BLaER1 (cell line): ENCODE results near the gene THAP12.

Source experiments
- H3K27ac ChIP-seq: shearing (Covaris generic); formaldehyde crosslinking; 2 replicates; pipeline ENCODE4 v1.8.1; 2022
- H3K27me3 ChIP-seq: shearing (Covaris generic); formaldehyde crosslinking; 2 replicates; pipeline ENCODE4 v1.8.1; 2022
- H3K36me3 ChIP-seq: shearing (Covaris generic); formaldehyde crosslinking; 2 replicates; pipeline ENCODE4 v1.8.1; 2022
- H3K4me1 ChIP-seq: shearing (Covaris generic); formaldehyde crosslinking; 2 replicates; pipeline ENCODE4 v1.8.1; 2022
- H3K4me2 ChIP-seq: shearing (Covaris generic); formaldehyde crosslinking; 2 replicates; pipeline ENCODE4 v1.8.1; 2022
- H3K4me3 ChIP-seq: shearing (Covaris generic); formaldehyde crosslinking; 2 replicates; pipeline ENCODE4 v1.8.1; 2022
- H3K9ac ChIP-seq: shearing (Covaris generic); formaldehyde crosslinking; 2 replicates; pipeline ENCODE4 v1.8.1; 2022
- H3K9me3 ChIP-seq: shearing (Covaris generic); formaldehyde crosslinking; 2 replicates; pipeline ENCODE4 v1.8.1; 2022
- H4K20me1 ChIP-seq: shearing (Covaris generic); formaldehyde crosslinking; 2 replicates; pipeline ENCODE4 v1.8.1; 2022
- Cebpa-rat ChIP-seq: shearing (Covaris generic); IDR thresholded peaks from 2 replicates; pipeline ENCODE4 v1.8.1; 2022

Gene THAP12

DNA sequence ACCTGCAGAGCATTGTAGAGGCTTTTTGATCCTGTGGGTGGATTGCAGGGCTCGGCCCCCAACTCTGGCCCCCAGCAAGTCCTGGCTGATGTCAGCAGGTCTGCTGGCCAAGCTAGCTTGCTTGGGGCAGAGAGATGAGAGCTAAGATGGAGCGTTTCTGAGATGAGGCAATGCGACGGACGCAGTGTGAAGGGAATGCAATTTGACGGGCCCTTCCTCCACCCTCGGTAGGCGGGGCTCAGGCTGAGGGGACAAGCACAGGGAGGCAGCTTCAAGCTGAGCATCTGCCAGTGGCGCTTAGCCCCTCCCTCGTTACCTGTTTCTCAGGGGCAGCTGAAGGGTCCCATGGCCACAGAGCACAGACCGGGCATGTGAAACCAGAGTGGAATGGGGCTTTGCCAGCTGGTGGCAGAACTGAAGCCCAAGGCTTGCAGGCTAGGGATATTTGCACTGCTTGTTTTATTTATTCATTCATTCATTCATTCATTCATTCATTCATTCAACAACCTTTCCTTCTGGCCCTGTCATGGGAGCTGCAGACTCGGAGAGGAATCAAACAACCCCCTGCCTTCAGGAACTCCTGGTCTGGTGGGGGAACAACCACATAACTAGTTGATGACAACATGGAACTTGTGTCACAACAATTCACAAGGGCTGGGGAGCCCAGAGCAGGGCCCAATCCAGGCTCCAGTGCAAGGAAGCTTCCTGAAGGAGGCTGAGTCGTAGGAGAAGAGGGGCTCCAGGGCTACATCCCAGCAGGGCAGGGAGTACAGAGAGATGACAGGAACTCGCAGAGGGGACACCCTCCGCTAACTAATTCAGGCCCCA lies 66.8 kb downstream of the THAP12 start:
- Histone ChIP-seq H3K36me3 (no peaks in the 10 kb centered on the region), H3K27me3 (0 out of 2 replicates have a peak, but pooled peaks cover 5% of the 10 kb centered on the region), H3K27ac (no peak overlapping the region)

GRCh38 chr11:76313271-76313670 lies 67.7 kb downstream of the THAP12 start:
- Histone ChIP-seq H3K27ac (no peak overlapping the region), H3K36me3 (no peaks in the 10 kb centered on the region), H3K9ac (no peak overlapping the region), H3K9me3 (no peaks in the 10 kb centered on the region), H3K4me3 (no peak overlapping the region), H3K27me3 (0 out of 2 replicates have a peak, but pooled peaks cover 5% of the 10 kb centered on the region), H3K4me2 (no peak overlapping the region), H4K20me1 (no peaks in the 10 kb centered on the region; the same call in 1 of the 2 replicates), H3K4me1 (peaks cover 17% of the 10 kb centered on the region)
- no peak for TF ChIP-seq Cebpa-rat

More for the DNA sequence above, 66.8 kb downstream of the THAP12 start:
- no peak for TF ChIP-seq Cebpa-rat
- no peak overlapping the region for H3K9ac ChIP-seq
- peaks cover 17% of the 10 kb centered on the region for H3K4me1 ChIP-seq
- H4K20me1 ChIP-seq = no peaks in the 10 kb centered on the region; the same call in 1 of the 2 replicates
- H3K9me3 ChIP-seq = no peaks in the 10 kb centered on the region
- H3K4me3 ChIP-seq = no peak overlapping the region
- no peak overlapping the region for H3K4me2 ChIP-seq

GRCh38 chr11:76310832-76311595 lies 69.9 kb downstream of the THAP12 start:
- Histone ChIP-seq H3K27me3 (0 out of 2 replicates have a peak, but pooled peaks cover 5% of the 10 kb centered on the region), H3K27ac (no peak overlapping the region), H3K4me2 (no peak overlapping the region), H3K4me3 (no peak overlapping the region), H3K4me1 (peaks cover 9% of the 10 kb centered on the region), H3K36me3 (no peaks in the 10 kb centered on the region), H4K20me1 (no peaks in the 10 kb centered on the region; the same call in 1 of the 2 replicates), H3K9me3 (no peaks in the 10 kb centered on the region), H3K9ac (no peak overlapping the region)
- TF ChIP-seq Cebpa-rat = no peak

DNA sequence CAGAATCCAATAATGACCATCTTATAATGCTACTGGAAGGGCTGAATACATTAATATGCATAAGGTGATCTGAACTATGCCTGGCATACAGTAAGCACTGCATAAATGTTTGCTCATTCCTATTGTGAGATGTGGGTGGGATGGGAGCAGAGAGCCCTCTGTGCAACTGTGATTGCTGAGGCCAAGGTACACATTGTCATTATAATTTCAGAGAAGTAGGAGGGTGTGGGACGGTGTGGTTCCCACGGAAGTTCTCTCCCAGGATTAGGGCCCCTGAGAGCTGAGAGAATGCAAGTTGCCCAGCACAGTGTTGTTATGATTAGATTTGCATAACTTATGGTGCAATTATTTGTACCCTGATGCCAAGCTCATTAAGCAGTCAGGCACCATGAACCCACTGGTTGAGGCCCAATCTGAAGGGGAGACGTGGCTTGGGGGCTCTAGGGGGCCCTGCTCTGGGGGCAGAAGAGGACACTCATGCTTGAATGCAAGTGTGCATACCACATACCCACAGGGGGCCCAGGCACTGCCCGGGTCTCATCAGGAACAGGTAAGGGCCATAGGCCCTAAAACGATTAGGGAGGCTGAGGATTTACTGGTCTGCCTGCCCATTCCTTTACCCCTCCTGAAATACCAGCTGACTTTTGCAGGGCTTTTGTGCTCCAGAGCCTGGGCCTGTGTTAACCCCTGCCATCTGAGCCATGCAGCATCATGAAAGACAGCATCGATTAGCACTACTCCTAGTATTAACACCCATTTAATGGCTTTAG lies 72.8 kb downstream of the THAP12 start:
- Histone ChIP-seq H3K4me3 (no peak overlapping the region), H4K20me1 (no peaks in the 10 kb centered on the region), H3K4me2 (no peak overlapping the region), H3K9me3 (no peaks in the 10 kb centered on the region), H3K27ac (no peak overlapping the region), H3K36me3 (no peaks in the 10 kb centered on the region), H3K4me1 (no peaks in the 10 kb centered on the region), H3K9ac (no peak overlapping the region), H3K27me3 (no peaks in the 10 kb centered on the region)
- TF ChIP-seq Cebpa-rat = no peak

DNA sequence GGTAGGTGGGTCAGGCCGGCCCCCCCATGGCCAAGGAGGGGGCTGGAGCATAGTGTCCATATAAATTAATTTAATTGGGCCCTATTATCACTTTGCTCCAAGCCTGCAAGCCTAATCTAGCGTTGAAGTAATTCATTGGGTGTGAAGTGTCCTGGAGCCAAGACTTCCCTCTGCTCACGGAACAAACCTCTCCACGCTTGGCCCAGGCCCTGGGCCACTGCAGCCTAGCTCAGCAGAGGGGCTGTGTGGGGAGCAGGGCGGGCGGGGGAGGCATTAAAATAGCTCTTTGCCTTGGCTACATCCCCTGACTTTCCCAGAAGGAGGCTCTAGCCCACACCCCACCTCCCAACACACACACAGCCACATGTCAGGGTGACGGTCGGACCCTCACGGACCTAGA lies 73.5 kb downstream of the THAP12 start:
- H4K20me1 ChIP-seq = no peaks in the 10 kb centered on the region
- H3K4me1 ChIP-seq = no peaks in the 10 kb centered on the region
- H3K27me3 ChIP-seq = no peaks in the 10 kb centered on the region
- no peak overlapping the region for H3K4me3 ChIP-seq
- no peaks in the 10 kb centered on the region for H3K9me3 ChIP-seq
- no peak overlapping the region for H3K27ac ChIP-seq
- no peak overlapping the region for H3K9ac ChIP-seq
- no peak overlapping the region for H3K4me2 ChIP-seq
- TF ChIP-seq Cebpa-rat = no peak
- no peaks in the 10 kb centered on the region for H3K36me3 ChIP-seq

DNA sequence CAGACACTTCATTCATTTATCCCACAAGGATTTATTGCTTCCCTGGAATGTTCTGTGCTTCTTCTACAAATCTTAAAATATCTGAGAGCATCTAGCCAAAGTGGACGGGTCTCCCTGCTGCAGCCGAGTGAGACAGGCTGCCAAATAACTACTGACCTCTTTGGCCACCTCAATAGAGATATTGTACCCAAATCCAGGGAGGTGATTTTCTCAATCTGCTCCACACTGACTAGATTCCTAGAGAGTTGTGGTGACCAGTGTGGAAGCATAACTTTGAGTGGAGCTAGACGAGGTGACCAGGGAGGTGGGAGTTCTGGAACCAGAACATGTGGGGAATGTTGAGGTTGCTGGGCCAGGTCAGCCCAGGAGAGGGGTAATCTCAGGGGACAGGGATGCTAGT lies 77.5 kb downstream of the THAP12 start:
- no peak for TF ChIP-seq Cebpa-rat
- H4K20me1 ChIP-seq = no peaks in the 10 kb centered on the region

GRCh38 chr11:76302996-76303395 lies 77.9 kb downstream of the THAP12 start:
- no peaks in the 10 kb centered on the region for H3K27me3 ChIP-seq
- H3K4me3 ChIP-seq = no peak overlapping the region
- no peaks in the 10 kb centered on the region for H4K20me1 ChIP-seq
- TF ChIP-seq Cebpa-rat = no peak
- no peak overlapping the region for H3K4me2 ChIP-seq
- no peaks in the 10 kb centered on the region for H3K9me3 ChIP-seq
- H3K36me3 ChIP-seq = no peaks in the 10 kb centered on the region
- H3K4me1 ChIP-seq = no peaks in the 10 kb centered on the region
- no peak overlapping the region for H3K9ac ChIP-seq
- H3K27ac ChIP-seq = no peak overlapping the region

More for the DNA sequence above, 77.5 kb downstream of the THAP12 start:
- no peaks in the 10 kb centered on the region for H3K36me3 ChIP-seq
- no peaks in the 10 kb centered on the region for H3K9me3 ChIP-seq
- no peaks in the 10 kb centered on the region for H3K27me3 ChIP-seq
- H3K27ac ChIP-seq = no peak overlapping the region
- H3K4me3 ChIP-seq = no peak overlapping the region
- no peak overlapping the region for H3K9ac ChIP-seq
- H3K4me1 ChIP-seq = no peaks in the 10 kb centered on the region
- no peak overlapping the region for H3K4me2 ChIP-seq
